Heart left ventricle (tissue), 16 donors: ENCODE results near the gene MANEAL. TPM values are rescaled to one million over a fixed set of nuclear protein-coding genes. Genes with fewer than 3 reads are reported as not detected.

Experiments used
- ATAC-seq, 4 donors: fragments of 200-7000 bp; cut with Tn5 transposase; one replicate each; pipeline ENCODE4 v1.9.1; 2020 to 2022; ENCODE audit warnings: moderate library complexity in 4 of 4, mild to moderate bottlenecking in 3 of 4, moderate number of reproducible peaks in 1 of 4
- DNase-seq, 5 donors: peaks; one replicate each; pipeline ENCODE4 v3.0.0-alpha.2; 2020
- H3K27ac ChIP-seq, 12 donors: fragments of 200-600 bp; sonication (generic) in 4 of 12; one replicate each; pipeline versions ENCODE4 v1.5.0 to v1.8.0; 2016 to 2022; ENCODE audit warnings: mild to moderate bottlenecking in 2 of 12
- H3K27me3 ChIP-seq, 9 donors: fragments of 200-600 bp; sonication (generic) in 2 of 9; one replicate each; pipeline versions ENCODE4 v1.5.1 to v1.8.0; 2016 to 2022; ENCODE audit warnings: mild to moderate bottlenecking in 3 of 9
- H3K36me3 ChIP-seq, 9 donors: fragments of 200-600 bp; sonication (generic) in 2 of 9; one replicate each; pipeline versions ENCODE4 v1.5.0 to v1.8.0; 2018 to 2022; ENCODE audit warnings: mild to moderate bottlenecking in 2 of 9
- H3K4me1 ChIP-seq, 12 donors: fragments of 200-600 bp; sonication (generic) in 4 of 12; one replicate each; pipeline versions ENCODE4 v1.5.0 to v1.8.0; 2016 to 2022; ENCODE audit warnings: mild to moderate bottlenecking in 3 of 12
- H3K4me3 ChIP-seq, 12 donors: fragments of 200-600 bp; sonication (generic) in 4 of 12; one replicate each; pipeline versions ENCODE4 v1.5.0 to v1.8.0; 2017 to 2022; ENCODE audit warnings: mild to moderate bottlenecking in 9 of 12, moderate library complexity in 4 of 12
- H3K9me3 ChIP-seq, 12 donors: fragments of 200-600 bp; sonication (generic) in 4 of 12; one replicate each; pipeline versions ENCODE4 v1.5.0 to v1.8.0; 2016 to 2022; ENCODE audit warnings: mild to moderate bottlenecking in 1 of 12
- POLR2A ChIP-seq, 2 donors: fragments of 450-650 bp; IDR thresholded peaks; one replicate each; pipeline ENCODE4 v1.6.1; 2017; ENCODE audit warnings: antibody characterized with exemption in 2 of 2, mild to moderate bottlenecking in 2 of 2, moderate library complexity in 2 of 2
- WGBS, 4 donors: extraction: QIAGEN DNeasy Blood & Tissue Kit in 2 of 4; methylation state at CpG; one replicate each; pipeline versions ENCODE4 v1.1.5 to v1.1.7; 2013 to 2018; 5-methylcytosine and 5-hydroxymethylcytosine counted together
- intact Hi-C, 10 donors: fragments of 100-400 bp; cut with DNase I; formaldehyde crosslinking; loops; one replicate each; pipeline versions ENCODE4 v1.11.1 to v1.14.2; 2022
- polyA plus RNA-seq, 2 donors: library from polyadenylated mRNA; stranded (reverse); fragments of 200-250 nt; gene quantifications; one replicate each; pipeline ENCODE4 v1.2.3, GENCODE V29; 2013
- total RNA-seq, 9 donors: library from RNA; depleted of rRNA in 2 of 9; stranded (reverse); fragments of >200 nt in 2 of 9; fragmentation: NEBNext Ultra II Directional in 3 of 9; extraction: Animal tissue kit (Norgen Biotek cat#: 25700) in 3 of 9; gene quantifications; one replicate each; pipeline versions ENCODE4 v1.1.0 to v1.2.4, GENCODE V29; 2016 to 2023
- TF ChIP-seq, protein P1 (sequence below), 12 donors: fragments of 200-600 bp; sonication (generic) in 4 of 12; IDR thresholded peaks; one replicate each; pipeline versions ENCODE4 v1.5.0 to v1.8.0; 2018 to 2022; ENCODE audit warnings: antibody characterized with exemption in 12 of 12, mild to moderate bottlenecking in 5 of 12
- donor health status: ischemic (EF 13 %, LVEDD 7.1; RV severe dilation, severe dysfunction).
- donor health status: healthy with polysubstance abuse.
- donor health status: DM: no; HTN: yes; CAD: no.
- donor health status: DM: no; HTN: no; CAD: no.
- donor health status: ischemic (EF 25% LVEDD 6.9; RV normal size, moderate dysfunction).
- donor health status: ischemic (EF 25% LVEDD 5.7; RV mildly dilated, moderate dysfunction).
- donor health status: healthy.
- donor health status: DM: yes; HTN: yes; CAD: no.
- donor health status: ischemic (EF 35%, LVEDD 5.7; RV mildly dilated, moderate dysfunction).
- donor health status: nonischemic (EF 11% LVEDD 7.7; RV severe dilation, severe dysfunction).
- donor health status: DM: yes; HTN: yes; CAD: no.
- donor health status: PGD.
- donor health status: ischemic (EF 29% LVEDD 5.4; RV normal size, mild dysfunction).
- donor health status: nonischemic (EF 23%, LVEDD 6.1; RV moderate dilation, normal function).

Gene MANEAL
- total and polyA plus RNA-seq, 11 donors, result 0.53 to 2.9 (median 0.97) TPM

DNA sequence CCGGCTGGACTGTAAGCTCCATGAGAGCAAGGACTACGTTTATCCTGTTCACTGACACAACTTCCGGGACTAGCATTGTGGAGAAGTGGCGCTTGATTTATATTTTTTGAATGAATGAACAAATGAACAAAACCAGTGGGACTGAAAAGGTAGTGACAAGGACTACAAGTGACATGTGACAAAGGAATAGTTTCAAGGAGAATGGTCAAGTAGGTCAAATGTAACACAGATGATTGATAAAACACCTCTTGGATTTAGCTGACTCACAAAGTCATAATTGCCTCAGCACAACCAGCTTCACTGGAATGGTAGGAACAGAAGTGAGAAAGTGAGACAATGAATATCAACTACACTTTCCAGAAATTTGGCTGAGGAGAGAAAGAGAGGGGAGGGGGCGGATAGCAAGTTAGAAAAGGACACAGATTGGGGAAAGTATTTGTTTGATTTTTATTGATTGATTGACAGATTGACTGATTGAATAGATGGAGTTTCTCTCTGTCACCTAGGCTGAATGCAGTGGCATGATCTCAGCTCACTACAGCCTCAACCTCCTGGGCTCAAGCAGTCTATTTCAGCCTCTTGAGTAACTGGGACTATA, 51.5 kb downstream of the MANEAL start:
- no peaks in the 10 kb centered on the region for H3K9me3 ChIP-seq
- no peak for ATAC-seq
- peaks cover 0 to 38% (median 6%) of the 10 kb centered on the region in 9 donors for H3K36me3 ChIP-seq
- 89 to 97% (median 93%) methylated on average over 5 of the region's 5 CpGs for whole genome bisulfite sequencing, 4 donors
- peak overlapping the region in 1 of 12 donors; percentile 66 for H3K27ac ChIP-seq
- H3K27me3 ChIP-seq, result no peaks in the 10 kb centered on the region
- no peak for DNase-seq
- H3K4me3 ChIP-seq, result no peak overlapping the region
- intact Hi-C loops, result no loop called here
- H3K4me1 ChIP-seq, result peaks cover 0 to 62% (median 0%) of the 10 kb centered on the region in 12 donors
- TF ChIP-seq, protein P1, sequence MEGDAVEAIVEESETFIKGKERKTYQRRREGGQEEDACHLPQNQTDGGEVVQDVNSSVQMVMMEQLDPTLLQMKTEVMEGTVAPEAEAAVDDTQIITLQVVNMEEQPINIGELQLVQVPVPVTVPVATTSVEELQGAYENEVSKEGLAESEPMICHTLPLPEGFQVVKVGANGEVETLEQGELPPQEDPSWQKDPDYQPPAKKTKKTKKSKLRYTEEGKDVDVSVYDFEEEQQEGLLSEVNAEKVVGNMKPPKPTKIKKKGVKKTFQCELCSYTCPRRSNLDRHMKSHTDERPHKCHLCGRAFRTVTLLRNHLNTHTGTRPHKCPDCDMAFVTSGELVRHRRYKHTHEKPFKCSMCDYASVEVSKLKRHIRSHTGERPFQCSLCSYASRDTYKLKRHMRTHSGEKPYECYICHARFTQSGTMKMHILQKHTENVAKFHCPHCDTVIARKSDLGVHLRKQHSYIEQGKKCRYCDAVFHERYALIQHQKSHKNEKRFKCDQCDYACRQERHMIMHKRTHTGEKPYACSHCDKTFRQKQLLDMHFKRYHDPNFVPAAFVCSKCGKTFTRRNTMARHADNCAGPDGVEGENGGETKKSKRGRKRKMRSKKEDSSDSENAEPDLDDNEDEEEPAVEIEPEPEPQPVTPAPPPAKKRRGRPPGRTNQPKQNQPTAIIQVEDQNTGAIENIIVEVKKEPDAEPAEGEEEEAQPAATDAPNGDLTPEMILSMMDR (IDR thresholded peaks at IDR 0.05), result no peak
- no peak for TF ChIP-seq POLR2A (IDR thresholded peaks at IDR 0.05)

DNA sequence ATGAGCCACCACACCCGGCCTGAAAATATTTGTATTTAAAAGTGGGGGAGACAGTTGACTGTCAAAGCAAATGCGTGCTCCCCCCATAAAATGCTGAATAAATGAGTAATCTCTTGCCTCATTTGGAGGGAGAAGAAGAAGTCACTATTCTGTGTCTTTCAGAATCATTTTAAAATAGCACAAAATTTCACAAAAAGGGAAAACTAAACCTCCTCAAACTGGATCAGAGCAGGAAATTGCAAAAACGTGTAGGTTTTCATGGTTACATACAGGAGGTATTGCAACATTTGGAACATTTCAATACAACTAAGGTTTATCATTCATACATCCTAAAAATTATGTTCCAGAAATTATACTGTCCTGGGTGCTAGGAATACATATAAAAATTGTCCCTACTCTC, 52.1 kb downstream of the MANEAL start:
- intact Hi-C loops, result no loop called here
- Histone ChIP-seq H3K36me3 (peaks cover 0 to 31% (median 4%) of the 10 kb centered on the region in 9 donors), H3K27me3 (no peaks in the 10 kb centered on the region), H3K4me1 (peaks cover 0 to 68% (median 3%) of the 10 kb centered on the region in 12 donors), H3K27ac (peak overlapping the region in 1 of 12 donors; percentile 66), H3K9me3 (no peaks in the 10 kb centered on the region), H3K4me3 (no peak overlapping the region)
- ATAC-seq (no peak), DNase-seq (no peak)
- TF ChIP-seq, protein P1 (IDR thresholded peaks at IDR 0.05), result no peak
- TF ChIP-seq POLR2A (IDR thresholded peaks at IDR 0.05), result no peak
- 76 to 82% (median 77%) methylated on average over 3 of the region's 3 CpGs for WGBS, 4 donors

DNA sequence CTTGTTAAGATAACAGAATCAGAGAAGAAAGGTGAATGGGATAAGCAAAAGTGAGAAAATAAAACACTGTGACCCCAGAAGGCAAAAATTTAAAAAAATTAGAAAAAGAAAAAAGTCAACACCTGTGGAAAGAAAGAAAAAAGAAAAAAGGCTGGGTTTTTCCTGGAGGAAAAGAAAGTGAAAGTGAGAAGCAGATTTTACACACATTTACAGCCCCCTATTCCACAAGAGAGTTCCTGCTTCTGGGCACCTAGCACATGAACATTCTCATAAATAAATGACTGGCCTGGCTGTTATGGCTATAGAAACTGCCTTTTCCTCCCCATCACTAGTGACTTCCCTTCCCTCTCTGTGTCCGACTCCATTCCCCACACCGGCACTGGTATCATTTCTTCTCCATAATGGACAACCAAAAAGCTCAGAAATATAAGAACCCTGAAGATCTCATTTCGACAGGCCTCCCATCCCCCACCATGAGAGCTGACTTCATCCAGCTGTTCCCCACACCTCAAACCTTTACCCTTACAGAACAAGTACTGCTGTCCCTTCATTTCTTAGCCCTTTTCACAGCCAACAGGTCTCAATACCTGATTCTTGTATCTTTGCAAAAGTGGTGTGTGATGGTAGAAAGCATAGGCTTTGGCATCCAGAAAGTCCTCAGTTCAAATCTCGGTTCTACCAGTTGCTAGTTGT, 53.1 kb downstream of the MANEAL start:
- H3K27ac ChIP-seq, result peak overlapping the region in 1 of 12 donors; percentile 66
- intact Hi-C loops, result no loop called here

DNA sequence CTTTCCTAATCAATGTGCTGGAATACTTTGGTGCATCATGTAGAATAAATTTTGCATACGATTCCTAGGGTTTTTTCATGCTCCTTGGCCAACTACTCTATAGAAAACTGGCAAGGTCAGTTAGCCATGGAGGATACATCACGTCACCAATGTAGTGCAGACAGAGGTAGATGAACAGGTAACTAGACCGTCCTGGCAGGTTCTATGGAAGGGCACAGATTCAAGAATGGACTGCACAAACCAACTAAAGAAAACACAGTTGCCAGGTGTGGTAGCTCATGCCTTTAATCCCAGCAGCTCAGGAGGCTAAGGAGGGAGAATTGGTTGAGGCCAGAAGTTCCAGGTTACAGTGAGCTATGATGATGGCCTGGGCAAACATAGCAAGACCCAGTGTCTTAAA, 55.8 kb downstream of the MANEAL start:
- Histone ChIP-seq H3K27ac (peak overlapping the region in 1 of 12 donors; percentile 77), H3K27me3 (no peaks in the 10 kb centered on the region), H3K9me3 (no peaks in the 10 kb centered on the region), H3K4me3 (no peak overlapping the region), H3K36me3 (peaks cover 0 to 42% (median 9%) of the 10 kb centered on the region in 9 donors), H3K4me1 (peaks cover 0 to 95% (median 12%) of the 10 kb centered on the region in 12 donors)
- no peak for TF ChIP-seq POLR2A (IDR thresholded peaks at IDR 0.05)
- TF ChIP-seq, protein P1 (IDR thresholded peaks at IDR 0.05), result no peak
- ATAC-seq (no peak), DNase-seq (no peak)
- WGBS, 4 donors, result 94 to 98% (median 96%) methylated on average over 3 of the region's 3 CpGs
- intact Hi-C loops, result no loop called here

More for the DNA sequence above, 53.1 kb downstream of the MANEAL start:
- peak overlapping the region in 1 of 12 donors; percentile 12 for H3K4me3 ChIP-seq
- H3K36me3 ChIP-seq, result peaks cover 0 to 26% (median 0%) of the 10 kb centered on the region in 9 donors
- DNase-seq (no peak), ATAC-seq (no peak)
- TF ChIP-seq, protein P1 (IDR thresholded peaks at IDR 0.05), result no peak
- no peak for TF ChIP-seq POLR2A (IDR thresholded peaks at IDR 0.05)
- H3K9me3 ChIP-seq, result no peaks in the 10 kb centered on the region
- H3K27me3 ChIP-seq, result no peaks in the 10 kb centered on the region
- 76 to 89% (median 82%) methylated on average over 4 of the region's 4 CpGs for WGBS, 4 donors
- peaks cover 0 to 78% (median 7%) of the 10 kb centered on the region in 12 donors for H3K4me1 ChIP-seq
